Right lobe of liver (tissue), 6 donors: ENCODE data around the gene ZFPM1. TPM values are rescaled to one million over a fixed set of nuclear protein-coding genes. Genes with fewer than 3 reads are reported as not detected.

Source experiments
- ATAC-seq, 4 donors: fragments of 200-7000 bp; cut with Tn5 transposase; one replicate each; pipeline ENCODE4 v1.9.1; 2020; ENCODE audit warnings: mild to moderate bottlenecking in 4 of 4, moderate library complexity in 4 of 4
- DNase-seq, 3 donors: peaks; one replicate each; pipeline ENCODE4 v3.0.0-alpha.2; 2020
- H3K27ac ChIP-seq, 3 donors: fragments of 200-600 bp; one replicate each; pipeline ENCODE4 v1.8.0; 2022
- H3K27me3 ChIP-seq, 2 donors: fragments of 200-600 bp; one replicate each; pipeline ENCODE4 v1.8.0; 2022
- H3K36me3 ChIP-seq, 4 donors: fragments of 200-600 bp; sonication (generic) in 1 of 4; one replicate each; pipeline versions ENCODE4 v1.5.1 to v1.8.0; 2017 to 2022; ENCODE audit warnings: control low read depth in 1 of 4
- H3K4me1 ChIP-seq, 4 donors: fragments of 200-600 bp; sonication (generic) in 1 of 4; one replicate each; pipeline versions ENCODE4 v1.5.1 to v1.8.0; 2017 to 2022; ENCODE audit warnings: control low read depth in 1 of 4
- H3K4me3 ChIP-seq, 3 donors: fragments of 200-600 bp; one replicate each; pipeline ENCODE4 v1.8.0; 2022
- H3K9me3 ChIP-seq, 4 donors: fragments of 200-600 bp; sonication (generic) in 1 of 4; one replicate each; pipeline versions ENCODE4 v1.5.1 to v1.8.0; 2017 to 2022; ENCODE audit warnings: control low read depth in 1 of 4
- POLR2A ChIP-seq: fragments of 450-650 bp; IDR thresholded peaks from one replicate; pipeline ENCODE4 v1.6.1; 2017; ENCODE audit warnings: antibody characterized with exemption, mild to moderate bottlenecking
- WGBS: methylation state at CpG from one replicate; pipeline ENCODE4 v1.1.6; 2018; ENCODE audit warnings: low coverage, low lambda C conversion rate; ENCODE audit not compliant: insufficient coverage; ENCODE audit errors: missing lambda C conversion rate; 5-methylcytosine and 5-hydroxymethylcytosine counted together
- intact Hi-C, 2 donors: fragments of 100-400 bp; cut with DNase I; formaldehyde crosslinking; loops; one replicate each; pipeline versions ENCODE4 v1.11.2 to v1.14.1; 2022
- total RNA-seq, 6 experiments: library from RNA; depleted of rRNA in 2 of 6; stranded (reverse); fragments of >200 nt in 2 of 6; fragmentation: NEBNext Ultra II Directional in 3 of 6; extraction: Animal tissue kit (Norgen Biotek cat#: 25700) in 3 of 6; gene quantifications; one replicate each; pipeline versions ENCODE4 v1.1.0 to v1.2.4, GENCODE V29; 2016 to 2023
- TF ChIP-seq, protein P1 (sequence below), 4 donors: fragments of 200-600 bp in 3 of 4; fragments of 450-650 bp in 1 of 4; IDR thresholded peaks; one replicate each; pipeline versions ENCODE4 v1.5.1 to v1.8.0; 2016 to 2022; ENCODE audit warnings: antibody characterized with exemption in 4 of 4, mild to moderate bottlenecking in 2 of 4
- donor health status: DM: no; HTN: yes; CAD: no.
- donor health status: DM: no; HTN: no; CAD: no.
- donor health status: DM: no; HTN: no; CAD: no.
- donor health status: DM: no; HTN: yes; CAD: no.
- donor health status: DM: no; HTN: yes; CAD: no.

The ZFPM1 gene
- total RNA-seq, 6 experiments from 2014 or later: 3.8 to 15.5 (median 8.3) TPM

DNA sequence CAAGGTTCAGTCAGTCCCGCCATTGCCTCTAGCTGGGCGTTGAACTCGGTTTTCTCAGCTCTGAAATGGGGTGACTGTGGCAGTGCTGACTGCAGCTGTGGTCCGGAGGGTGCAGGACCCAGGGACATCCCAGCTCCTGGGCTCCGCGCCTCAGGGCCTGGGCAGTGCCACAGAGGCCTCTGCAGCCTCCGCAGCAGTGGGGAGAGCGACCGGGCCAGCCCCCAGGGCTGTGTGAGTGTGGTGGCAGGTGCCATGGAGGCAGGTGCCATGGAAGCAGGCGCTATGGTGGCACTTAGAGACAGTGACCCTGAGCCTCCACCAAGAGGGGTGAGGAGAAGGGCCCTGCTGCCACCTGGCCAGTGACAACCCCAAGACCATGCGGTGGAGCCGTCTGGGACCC, 39.4 kb upstream of the ZFPM1 start:
- Histone ChIP-seq H3K27ac (no peak overlapping the region), H3K27me3 (no peaks in the 10 kb centered on the region), H3K9me3 (no peaks in the 10 kb centered on the region), H3K36me3 (no peaks in the 10 kb centered on the region), H3K4me3 (no peak overlapping the region), H3K4me1 (no peaks in the 10 kb centered on the region)
- intact Hi-C loops: no loop called here
- ATAC-seq: no peak
- no peak for TF ChIP-seq POLR2A
- TF ChIP-seq, protein P1, sequence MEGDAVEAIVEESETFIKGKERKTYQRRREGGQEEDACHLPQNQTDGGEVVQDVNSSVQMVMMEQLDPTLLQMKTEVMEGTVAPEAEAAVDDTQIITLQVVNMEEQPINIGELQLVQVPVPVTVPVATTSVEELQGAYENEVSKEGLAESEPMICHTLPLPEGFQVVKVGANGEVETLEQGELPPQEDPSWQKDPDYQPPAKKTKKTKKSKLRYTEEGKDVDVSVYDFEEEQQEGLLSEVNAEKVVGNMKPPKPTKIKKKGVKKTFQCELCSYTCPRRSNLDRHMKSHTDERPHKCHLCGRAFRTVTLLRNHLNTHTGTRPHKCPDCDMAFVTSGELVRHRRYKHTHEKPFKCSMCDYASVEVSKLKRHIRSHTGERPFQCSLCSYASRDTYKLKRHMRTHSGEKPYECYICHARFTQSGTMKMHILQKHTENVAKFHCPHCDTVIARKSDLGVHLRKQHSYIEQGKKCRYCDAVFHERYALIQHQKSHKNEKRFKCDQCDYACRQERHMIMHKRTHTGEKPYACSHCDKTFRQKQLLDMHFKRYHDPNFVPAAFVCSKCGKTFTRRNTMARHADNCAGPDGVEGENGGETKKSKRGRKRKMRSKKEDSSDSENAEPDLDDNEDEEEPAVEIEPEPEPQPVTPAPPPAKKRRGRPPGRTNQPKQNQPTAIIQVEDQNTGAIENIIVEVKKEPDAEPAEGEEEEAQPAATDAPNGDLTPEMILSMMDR (IDR thresholded peaks at IDR 0.05): no peak
- no CpG with 5 or more reads among the region's 12 CpGs for WGBS
- DNase-seq: no peak

DNA sequence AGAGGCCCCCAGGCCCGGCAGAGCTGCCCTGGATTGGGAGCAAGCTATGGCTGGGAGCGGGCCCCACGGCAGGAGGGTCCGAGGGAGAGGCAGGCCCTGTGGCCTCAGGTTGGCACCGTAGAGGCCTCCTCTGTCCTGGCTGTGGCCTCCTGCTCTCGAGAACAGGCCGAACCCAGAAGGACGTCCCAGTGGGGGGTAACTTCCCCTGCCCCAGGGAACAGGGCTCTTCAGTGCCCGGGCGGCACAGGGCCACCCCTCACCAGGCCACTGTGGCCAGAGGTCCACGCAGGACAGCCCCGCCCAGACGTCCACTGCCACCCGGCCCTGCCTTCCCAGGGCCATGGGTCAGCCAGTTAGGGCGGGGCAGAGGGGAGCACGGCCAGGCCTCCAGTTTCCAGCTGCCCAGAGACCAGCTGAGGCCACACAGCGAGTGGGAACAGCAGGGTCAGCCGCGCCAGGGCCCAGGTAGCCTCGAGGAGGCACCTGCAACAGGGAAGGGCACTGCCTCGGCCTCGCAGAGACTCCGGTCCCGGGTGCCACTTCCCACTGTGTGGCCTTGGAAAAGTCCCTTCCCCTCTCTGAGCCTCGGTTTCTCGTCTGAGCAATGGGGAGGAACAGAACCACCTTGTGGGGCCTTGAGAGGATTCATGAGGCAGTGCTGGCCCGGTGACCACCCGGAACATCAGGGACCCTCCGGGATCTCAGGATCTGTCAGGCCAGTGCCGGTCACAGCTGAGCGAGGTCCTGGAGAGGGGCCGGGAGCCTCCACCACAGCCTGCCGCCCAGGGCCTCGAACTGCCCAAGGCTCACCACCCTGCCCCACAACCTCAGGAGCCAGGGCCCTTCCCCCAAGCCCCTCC, 38.3 kb upstream of the ZFPM1 start:
- WGBS: no CpG with 5 or more reads among the region's 34 CpGs
- H3K9me3 ChIP-seq: no peaks in the 10 kb centered on the region
- no peak overlapping the region for H3K4me3 ChIP-seq
- H3K27ac ChIP-seq: no peak overlapping the region
- H3K4me1 ChIP-seq: no peaks in the 10 kb centered on the region
- ATAC-seq (peak in 1 of 4 donors; percentile 2), DNase-seq (no peak)
- TF ChIP-seq POLR2A: no peak
- TF ChIP-seq, protein P1 (IDR thresholded peaks at IDR 0.05): no peak
- no peaks in the 10 kb centered on the region for H3K27me3 ChIP-seq
- intact Hi-C loops: no loop called here
- no peaks in the 10 kb centered on the region for H3K36me3 ChIP-seq

DNA sequence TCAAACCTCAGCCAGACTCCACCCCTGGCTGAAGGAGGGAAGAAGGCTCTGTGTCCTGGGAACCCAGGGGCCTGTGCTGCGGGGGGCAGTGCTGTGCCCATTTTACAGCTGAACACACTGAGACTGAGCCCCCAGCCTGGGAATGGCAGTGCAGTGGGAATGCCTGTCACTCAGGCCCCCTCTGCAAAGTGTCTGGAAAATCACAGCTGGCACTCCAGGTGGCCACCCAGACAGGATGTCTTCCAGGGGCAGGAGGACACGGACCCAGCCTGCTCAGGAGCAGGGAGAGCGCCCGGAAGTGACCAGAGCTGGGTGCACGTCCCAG, 37.7 kb upstream of the ZFPM1 start:
- Histone ChIP-seq H3K36me3 (no peaks in the 10 kb centered on the region), H3K27me3 (no peaks in the 10 kb centered on the region), H3K27ac (no peak overlapping the region), H3K4me3 (no peak overlapping the region), H3K9me3 (no peaks in the 10 kb centered on the region), H3K4me1 (no peaks in the 10 kb centered on the region)
- no CpG with 5 or more reads among the region's 5 CpGs for WGBS
- intact Hi-C loops: no loop called here
- ATAC-seq: no peak
- no peak for TF ChIP-seq POLR2A
- TF ChIP-seq, protein P1 (IDR thresholded peaks at IDR 0.05): no peak
- no peak for DNase-seq

DNA sequence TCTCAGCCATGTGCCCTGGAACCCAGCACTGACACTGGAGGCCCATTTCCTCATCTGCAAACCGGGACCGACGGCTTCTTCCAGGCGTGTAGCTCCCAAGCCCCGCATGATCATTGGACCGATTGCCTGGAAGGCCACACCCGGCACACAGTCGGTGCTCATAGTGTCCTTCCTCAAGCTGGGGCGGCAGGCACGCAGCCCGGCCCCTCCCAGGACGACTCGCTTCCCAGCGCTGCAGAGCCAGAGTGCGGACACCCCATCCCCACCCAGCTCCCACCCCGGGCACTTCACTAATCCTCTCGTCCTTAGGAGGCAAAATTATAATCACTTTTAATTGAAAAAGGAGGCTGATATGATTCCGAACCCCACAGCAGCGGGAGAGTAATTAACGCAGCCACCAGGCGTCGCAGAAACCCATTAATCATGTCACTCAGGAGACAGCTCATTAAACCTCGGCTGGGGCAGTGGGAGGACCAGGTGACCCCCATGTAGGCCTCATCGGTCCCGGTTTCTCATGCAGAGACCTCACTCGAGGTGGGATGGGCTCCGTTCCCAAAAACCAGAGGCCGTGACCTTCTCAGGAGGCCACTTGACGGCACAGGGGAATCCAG, 37.3 kb upstream of the ZFPM1 start:
- 85% methylated on average over 14 of the region's 29 CpGs for WGBS
- Histone ChIP-seq H3K9me3 (no peaks in the 10 kb centered on the region), H3K36me3 (no peaks in the 10 kb centered on the region), H3K27me3 (no peaks in the 10 kb centered on the region), H3K4me3 (no peak overlapping the region), H3K4me1 (no peaks in the 10 kb centered on the region), H3K27ac (no peak overlapping the region)
- DNase-seq: no peak
- no peak for ATAC-seq
- TF ChIP-seq POLR2A: no peak
- TF ChIP-seq, protein P1 (IDR thresholded peaks at IDR 0.05): no peak
- intact Hi-C loops: no loop called here
